Daoy (cell line): ENCODE data around the gene APOBEC2. TPM values are rescaled to one million over a fixed set of nuclear protein-coding genes. Genes with fewer than 3 reads are reported as not detected.
"Not testable (repeated sequence)": the region's sequence is repeated elsewhere in the genome, so short reads cannot be mapped to it uniquely, and the experiment has no call there.

Source experiments
- DNase-seq: peaks from one replicate; pipeline ENCODE4 v3.0.0-alpha.2; 2015; ENCODE audit warnings: low read depth
- total RNA-seq: library from RNA; depleted of rRNA; stranded (reverse); fragments of >200 nt; shearing (Covaris generic); gene quantifications from 2 replicates; pipeline ENCODE4 v1.2.3, GENCODE V29; 2014; rRNA removed

The APOBEC2 gene
- not detected in 2 replicates for total RNA-seq

- no peak for DNase-seq
Measured at GRCh38 chr6:41053041-41053440, at the start of gene APOBEC2. APOBEC2 (plus strand) TSS chr6:41053202; CDS start chr6:41053348, 146 bp downstream.

GRCh38 chr6:41006217-41006616 lies 46.8 kb upstream of the APOBEC2 start:
- DNase-seq: peak; percentile 65

- not testable (repeated sequence) for DNase-seq
Measured at GRCh38 chr6:41006980-41007379, 46.0 kb upstream of the APOBEC2 start.

- no peak for DNase-seq
Measured at GRCh38 chr6:41008011-41008410, 45.0 kb upstream of the APOBEC2 start.

- DNase-seq: no peak
Measured at GRCh38 chr6:41009669-41010068, 43.3 kb upstream of the APOBEC2 start.

GRCh38 chr6:41011673-41012072 lies 41.3 kb upstream of the APOBEC2 start:
- DNase-seq: no peak

- no peak for DNase-seq
Measured at GRCh38 chr6:41013466-41014153, 39.4 kb upstream of the APOBEC2 start.

GRCh38 chr6:41014780-41015179 lies 38.2 kb upstream of the APOBEC2 start:
- DNase-seq: no peak

- not testable (repeated sequence) for DNase-seq
Measured at GRCh38 chr6:41015860-41016259, 37.1 kb upstream of the APOBEC2 start.

GRCh38 chr6:41017663-41018062 lies 35.3 kb upstream of the APOBEC2 start:
- DNase-seq: no peak

GRCh38 chr6:41021832-41022231 lies 31.2 kb upstream of the APOBEC2 start:
- DNase-seq: peak; percentile 86

- DNase-seq: peak; percentile 61
Measured at GRCh38 chr6:41022294-41022693, 30.7 kb upstream of the APOBEC2 start.

- DNase-seq: no peak
Measured at GRCh38 chr6:41023114-41023513, 29.9 kb upstream of the APOBEC2 start.

GRCh38 chr6:41025966-41026530 lies 27.0 kb upstream of the APOBEC2 start:
- no peak for DNase-seq

- no peak for DNase-seq
Measured at GRCh38 chr6:41027241-41027640, 25.8 kb upstream of the APOBEC2 start.

- peak; percentile 84 for DNase-seq
Measured at GRCh38 chr6:41027799-41028560, 25.0 kb upstream of the APOBEC2 start.

- DNase-seq: no peak
Measured at GRCh38 chr6:41028561-41029412, 24.2 kb upstream of the APOBEC2 start.

- no peak for DNase-seq
Measured at GRCh38 chr6:41032830-41033229, 20.2 kb upstream of the APOBEC2 start.

GRCh38 chr6:41033776-41034175 lies 19.2 kb upstream of the APOBEC2 start:
- DNase-seq: no peak

- DNase-seq: no peak
Measured at GRCh38 chr6:41036186-41036585, 16.8 kb upstream of the APOBEC2 start.

- DNase-seq: no peak
Measured at GRCh38 chr6:41036601-41037000, 16.4 kb upstream of the APOBEC2 start.
